ENCODE measurements around the gene GRK5.

The GRK5 gene

DNA sequence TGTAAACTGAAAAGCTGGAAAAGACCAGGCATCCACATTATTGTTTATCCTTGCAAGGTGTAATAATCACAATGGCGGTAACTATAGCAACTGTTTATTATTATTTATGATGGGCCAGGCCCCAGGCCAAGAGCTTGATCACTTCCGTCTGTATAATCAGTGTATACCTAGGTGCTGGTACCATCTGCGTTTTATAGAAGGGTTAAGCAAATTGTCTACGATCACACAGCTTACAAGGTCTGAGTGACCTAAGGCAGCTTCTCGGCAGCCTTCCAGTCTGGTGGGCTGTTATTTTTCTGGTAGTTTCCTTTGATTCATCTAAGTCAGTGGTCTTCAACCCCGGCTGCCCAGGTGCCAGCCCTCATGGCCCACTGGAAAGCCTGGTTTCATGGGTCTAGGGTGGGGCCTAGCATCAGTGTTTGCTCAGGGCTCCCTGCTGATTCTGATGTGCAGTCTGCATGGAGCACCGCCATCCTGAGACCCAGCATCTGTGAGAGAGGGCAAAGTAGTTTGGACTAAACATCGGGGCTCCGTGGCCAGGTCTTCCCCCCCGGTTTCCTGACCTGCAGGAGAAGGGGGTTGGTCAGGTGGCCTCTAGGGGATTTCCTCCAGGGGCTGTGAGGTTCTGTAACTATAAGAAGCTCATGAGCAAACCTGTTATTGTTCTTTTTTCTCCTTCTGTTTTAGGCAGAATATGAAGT lies 188.8 kb downstream of the GRK5 start:
- TF ChIP-seq EZH2 (optimal IDR thresholded peaks at IDR 0.05; ENCODE audit: low read depth, low read length): no peak
- TF ChIP-seq, protein P1, sequence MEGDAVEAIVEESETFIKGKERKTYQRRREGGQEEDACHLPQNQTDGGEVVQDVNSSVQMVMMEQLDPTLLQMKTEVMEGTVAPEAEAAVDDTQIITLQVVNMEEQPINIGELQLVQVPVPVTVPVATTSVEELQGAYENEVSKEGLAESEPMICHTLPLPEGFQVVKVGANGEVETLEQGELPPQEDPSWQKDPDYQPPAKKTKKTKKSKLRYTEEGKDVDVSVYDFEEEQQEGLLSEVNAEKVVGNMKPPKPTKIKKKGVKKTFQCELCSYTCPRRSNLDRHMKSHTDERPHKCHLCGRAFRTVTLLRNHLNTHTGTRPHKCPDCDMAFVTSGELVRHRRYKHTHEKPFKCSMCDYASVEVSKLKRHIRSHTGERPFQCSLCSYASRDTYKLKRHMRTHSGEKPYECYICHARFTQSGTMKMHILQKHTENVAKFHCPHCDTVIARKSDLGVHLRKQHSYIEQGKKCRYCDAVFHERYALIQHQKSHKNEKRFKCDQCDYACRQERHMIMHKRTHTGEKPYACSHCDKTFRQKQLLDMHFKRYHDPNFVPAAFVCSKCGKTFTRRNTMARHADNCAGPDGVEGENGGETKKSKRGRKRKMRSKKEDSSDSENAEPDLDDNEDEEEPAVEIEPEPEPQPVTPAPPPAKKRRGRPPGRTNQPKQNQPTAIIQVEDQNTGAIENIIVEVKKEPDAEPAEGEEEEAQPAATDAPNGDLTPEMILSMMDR (IDR thresholded peaks at IDR 0.05; ENCODE audit: low read length): no peak
- no peak for TF ChIP-seq EZH2phosphoT487 (IDR thresholded peaks at IDR 0.05; ENCODE audit: low read length)
- Histone ChIP-seq H3F3A (ENCODE audit: insufficient read depth, low read length) (no peaks in the 10 kb centered on the region), H4K20me1 (ENCODE audit: insufficient read depth, low read length) (no peaks in the 10 kb centered on the region), H3K27ac (ENCODE audit: low read length) (no peak overlapping the region), H2AFZ (ENCODE audit: low read length) (no peak overlapping the region), H3K4me2 (ENCODE audit: low read depth, low read length) (no peak overlapping the region), H3K9me2 (replicated peaks; ENCODE audit: insufficient read depth, low read length) (no peaks in the 10 kb centered on the region), H3K9me3 (replicated peaks; ENCODE audit: insufficient read depth, low read length) (no peaks in the 10 kb centered on the region), H3K79me2 (ENCODE audit: low read length) (peaks cover 52% of the 10 kb centered on the region), H3K27me3 (replicated peaks; ENCODE audit: insufficient read depth, low read length) (no peaks in the 10 kb centered on the region), H3K4me3 (ENCODE audit: low read length) (no peak overlapping the region), H3K36me3 (replicated peaks; ENCODE audit: insufficient read depth, low read length) (no peaks in the 10 kb centered on the region), H3K4me1 (ENCODE audit: low read length) (no peaks in the 10 kb centered on the region), H3K9ac (ENCODE audit: low read length) (no peak overlapping the region)
- no peak for DNase-seq

DNA sequence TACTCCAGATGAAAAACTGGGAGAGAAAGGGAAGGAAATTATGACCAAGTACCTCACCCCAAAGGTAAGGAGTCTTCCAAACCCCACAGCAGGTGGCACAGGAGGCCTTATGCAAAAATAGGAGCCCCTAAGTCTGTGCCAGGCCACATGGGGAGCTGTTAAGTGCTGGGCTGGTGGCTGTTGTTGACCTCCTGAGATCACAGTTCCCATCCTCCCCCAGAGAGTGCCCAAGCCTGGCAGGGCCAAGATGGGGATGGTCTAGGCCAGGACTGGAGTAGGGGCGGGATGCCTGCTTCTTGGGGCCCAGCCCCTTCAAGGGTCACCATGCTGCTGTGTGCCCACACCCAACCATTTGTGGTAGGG lies 189.3 kb downstream of the GRK5 start:
- DNase-seq: no peak
- H3K9me2 ChIP-seq (replicated peaks; ENCODE audit: insufficient read depth, low read length): no peaks in the 10 kb centered on the region
- no peaks in the 10 kb centered on the region for H4K20me1 ChIP-seq (ENCODE audit: insufficient read depth, low read length)
- H3K79me2 ChIP-seq (ENCODE audit: low read length): peaks cover 53% of the 10 kb centered on the region
- H2AFZ ChIP-seq (ENCODE audit: low read length): no peak overlapping the region
- H3K4me2 ChIP-seq (ENCODE audit: low read depth, low read length): no peak overlapping the region
- H3K9ac ChIP-seq (ENCODE audit: low read length): no peak overlapping the region
- H3F3A ChIP-seq (ENCODE audit: insufficient read depth, low read length): no peaks in the 10 kb centered on the region
- no peaks in the 10 kb centered on the region for H3K36me3 ChIP-seq (replicated peaks; ENCODE audit: insufficient read depth, low read length)
- H3K4me1 ChIP-seq (ENCODE audit: low read length): no peaks in the 10 kb centered on the region
- H3K27me3 ChIP-seq (replicated peaks; ENCODE audit: insufficient read depth, low read length): no peaks in the 10 kb centered on the region
- no peak overlapping the region for H3K27ac ChIP-seq (ENCODE audit: low read length)
- TF ChIP-seq EZH2 (optimal IDR thresholded peaks at IDR 0.05; ENCODE audit: low read depth, low read length) (no peak), EZH2phosphoT487 (IDR thresholded peaks at IDR 0.05; ENCODE audit: low read length) (no peak)
- TF ChIP-seq, protein P1 (IDR thresholded peaks at IDR 0.05; ENCODE audit: low read length): no peak
- no peak overlapping the region for H3K4me3 ChIP-seq (ENCODE audit: low read length)
- H3K9me3 ChIP-seq (replicated peaks; ENCODE audit: insufficient read depth, low read length): no peaks in the 10 kb centered on the region

DNA sequence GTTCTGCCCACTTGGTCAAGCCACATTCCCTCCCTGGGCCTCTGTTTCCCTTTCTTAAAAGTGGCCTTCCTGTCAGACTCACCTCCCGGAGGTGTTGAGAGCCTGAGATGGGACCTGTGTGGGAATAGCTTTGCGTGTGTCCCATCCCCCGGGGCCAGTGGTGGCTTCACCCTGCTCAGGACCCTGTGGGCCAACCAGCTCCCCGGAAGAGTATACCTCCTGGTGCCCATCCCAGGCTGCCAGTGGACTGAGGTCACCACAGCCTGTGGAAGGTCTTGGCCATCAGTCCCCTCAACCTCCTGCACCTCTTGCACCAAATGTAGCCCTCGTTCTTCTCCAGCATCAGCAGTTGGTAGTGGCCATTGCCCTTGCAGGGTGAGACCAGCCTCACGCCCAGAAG lies 190.0 kb downstream of the GRK5 start:
- Histone ChIP-seq H2AFZ (ENCODE audit: low read length) (no peak overlapping the region), H3K27ac (ENCODE audit: low read length) (no peak overlapping the region), H3K4me2 (ENCODE audit: low read depth, low read length) (no peak overlapping the region), H3K36me3 (replicated peaks; ENCODE audit: insufficient read depth, low read length) (no peaks in the 10 kb centered on the region), H3K79me2 (ENCODE audit: low read length) (peaks cover 53% of the 10 kb centered on the region), H3K4me3 (ENCODE audit: low read length) (no peak overlapping the region), H3K4me1 (ENCODE audit: low read length) (no peaks in the 10 kb centered on the region), H3K9me3 (replicated peaks; ENCODE audit: insufficient read depth, low read length) (no peaks in the 10 kb centered on the region), H3F3A (ENCODE audit: insufficient read depth, low read length) (no peaks in the 10 kb centered on the region), H3K9ac (ENCODE audit: low read length) (no peak overlapping the region), H3K9me2 (replicated peaks; ENCODE audit: insufficient read depth, low read length) (no peaks in the 10 kb centered on the region), H3K27me3 (replicated peaks; ENCODE audit: insufficient read depth, low read length) (no peaks in the 10 kb centered on the region), H4K20me1 (ENCODE audit: insufficient read depth, low read length) (no peaks in the 10 kb centered on the region)
- TF ChIP-seq EZH2 (optimal IDR thresholded peaks at IDR 0.05; ENCODE audit: low read depth, low read length): no peak
- TF ChIP-seq EZH2phosphoT487 (IDR thresholded peaks at IDR 0.05; ENCODE audit: low read length): no peak
- TF ChIP-seq, protein P1 (IDR thresholded peaks at IDR 0.05; ENCODE audit: low read length): no peak
- DNase-seq: no peak

Data from MM.1S (cell line).